Measurements from ENCODE around the gene NKX2-1. TPM values are rescaled to one million over a fixed set of nuclear protein-coding genes. Genes with fewer than 3 reads are reported as not detected.

NKX2-1 gene
- polyA plus RNA-seq, 1 of the 3 experiments (the other 2 are of a cell fraction): not detected

DNA sequence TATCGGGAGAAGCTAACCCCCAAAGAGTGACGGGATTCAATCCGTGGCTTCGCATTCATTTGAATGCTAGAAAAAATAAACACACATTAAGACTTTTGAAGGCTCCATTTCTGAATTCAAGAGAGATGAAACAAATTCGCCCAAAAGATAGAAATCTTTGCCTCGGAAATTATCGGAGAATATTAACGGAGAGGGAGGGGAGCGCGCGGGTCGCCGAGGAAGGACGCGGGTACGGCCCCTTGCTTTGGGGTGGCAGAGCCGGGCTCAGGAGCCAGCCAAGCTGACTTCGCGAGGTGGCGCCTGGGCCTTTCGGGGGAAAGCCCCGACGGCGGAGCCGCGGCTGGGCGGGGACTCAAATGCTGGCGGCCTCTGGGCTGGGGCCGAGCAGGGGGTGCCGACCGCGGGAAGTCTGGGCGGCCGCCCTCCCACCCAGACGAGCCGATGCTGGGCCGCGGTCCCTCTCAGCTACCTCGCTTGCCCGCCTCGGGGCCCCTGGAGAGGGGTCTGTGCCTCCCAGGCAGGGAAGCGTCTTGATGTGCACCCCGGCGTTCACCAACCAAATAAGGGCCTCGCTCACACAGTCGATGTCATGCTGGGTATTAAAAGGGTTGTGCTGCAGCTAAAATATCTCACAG is 14.7 kb downstream of the NKX2-1 start (continued):
- TF ChIP-seq, protein P1, sequence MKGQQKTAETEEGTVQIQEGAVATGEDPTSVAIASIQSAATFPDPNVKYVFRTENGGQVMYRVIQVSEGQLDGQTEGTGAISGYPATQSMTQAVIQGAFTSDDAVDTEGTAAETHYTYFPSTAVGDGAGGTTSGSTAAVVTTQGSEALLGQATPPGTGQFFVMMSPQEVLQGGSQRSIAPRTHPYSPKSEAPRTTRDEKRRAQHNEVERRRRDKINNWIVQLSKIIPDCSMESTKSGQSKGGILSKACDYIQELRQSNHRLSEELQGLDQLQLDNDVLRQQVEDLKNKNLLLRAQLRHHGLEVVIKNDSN (IDR thresholded peaks at IDR 0.05; ENCODE audit: borderline replicate concordance, low read depth): no peak
- TF ChIP-seq TCF12 (IDR thresholded peaks at IDR 0.05): no peak
- TF ChIP-seq, protein P2, sequence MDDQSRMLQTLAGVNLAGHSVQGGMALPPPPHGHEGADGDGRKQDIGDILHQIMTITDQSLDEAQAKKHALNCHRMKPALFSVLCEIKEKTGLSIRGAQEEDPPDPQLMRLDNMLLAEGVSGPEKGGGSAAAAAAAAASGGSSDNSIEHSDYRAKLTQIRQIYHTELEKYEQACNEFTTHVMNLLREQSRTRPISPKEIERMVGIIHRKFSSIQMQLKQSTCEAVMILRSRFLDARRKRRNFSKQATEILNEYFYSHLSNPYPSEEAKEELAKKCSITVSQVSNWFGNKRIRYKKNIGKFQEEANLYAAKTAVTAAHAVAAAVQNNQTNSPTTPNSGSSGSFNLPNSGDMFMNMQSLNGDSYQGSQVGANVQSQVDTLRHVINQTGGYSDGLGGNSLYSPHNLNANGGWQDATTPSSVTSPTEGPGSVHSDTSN (IDR thresholded peaks at IDR 0.05): no peak
- TF ChIP-seq CHD2 (IDR thresholded peaks at IDR 0.05; ENCODE audit: low read length, partially characterized antibody): no peak
- TF ChIP-seq FOXM1 (IDR thresholded peaks at IDR 0.05; ENCODE audit: low read depth): no peak
- TF ChIP-seq, protein P3, sequence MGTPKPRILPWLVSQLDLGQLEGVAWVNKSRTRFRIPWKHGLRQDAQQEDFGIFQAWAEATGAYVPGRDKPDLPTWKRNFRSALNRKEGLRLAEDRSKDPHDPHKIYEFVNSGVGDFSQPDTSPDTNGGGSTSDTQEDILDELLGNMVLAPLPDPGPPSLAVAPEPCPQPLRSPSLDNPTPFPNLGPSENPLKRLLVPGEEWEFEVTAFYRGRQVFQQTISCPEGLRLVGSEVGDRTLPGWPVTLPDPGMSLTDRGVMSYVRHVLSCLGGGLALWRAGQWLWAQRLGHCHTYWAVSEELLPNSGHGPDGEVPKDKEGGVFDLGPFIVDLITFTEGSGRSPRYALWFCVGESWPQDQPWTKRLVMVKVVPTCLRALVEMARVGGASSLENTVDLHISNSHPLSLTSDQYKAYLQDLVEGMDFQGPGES (IDR thresholded peaks at IDR 0.05; ENCODE audit: low read depth, low read length): no peak

DNA sequence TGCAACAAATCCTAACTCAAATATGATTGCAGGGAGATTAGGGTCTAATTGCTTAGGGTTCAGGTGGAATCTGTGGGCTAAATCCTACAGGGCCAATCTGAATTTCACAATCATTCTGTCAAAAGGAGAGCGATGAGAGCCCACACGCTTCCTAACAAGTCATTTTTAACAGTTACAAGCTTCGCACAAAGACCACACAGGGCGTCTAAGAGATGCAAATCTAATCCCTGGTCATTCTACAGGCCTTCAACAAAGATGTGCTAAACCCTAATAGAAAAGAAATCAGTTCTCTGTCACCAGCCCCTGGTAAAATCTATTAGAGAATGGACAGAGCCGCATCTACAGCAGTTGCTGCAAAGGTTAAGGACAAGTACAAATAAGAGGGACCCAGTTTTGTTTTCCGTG is 15.3 kb downstream of the NKX2-1 start:
- Histone ChIP-seq H3K9ac (no peak overlapping the region), H3K4me2 (no peak overlapping the region), H3K79me2 (ENCODE audit: insufficient read depth) (no peaks in the 10 kb centered on the region), H3K4me1 (ENCODE audit: control insufficient read depth in 1 of 2, insufficient read depth in 2 of 2, low read depth in 1 of 2, low read length in 1 of 2) (no peaks in the 10 kb centered on the region), H3K9me2 (no peaks in the 10 kb centered on the region), H3K4me3 (ENCODE audit: low read depth in 2 of 2, low read length in 1 of 2) (no peak overlapping the region), H4K20me1 (ENCODE audit: insufficient read depth) (no peaks in the 10 kb centered on the region), H3K27ac (ENCODE audit: low read depth in 2 of 2, low read length in 1 of 2) (no peak overlapping the region), H3K27me3 (ENCODE audit: insufficient read depth) (peaks cover 73% of the 10 kb centered on the region), H3F3A (replicated peaks; ENCODE audit: insufficient read depth) (no peaks in the 10 kb centered on the region), H3K36me3 (replicated peaks in 1 of 2; ENCODE audit: control insufficient read depth in 1 of 2, insufficient read depth in 2 of 2, low read length in 1 of 2) (no peaks in the 10 kb centered on the region), H3K9me3 (no peaks in the 10 kb centered on the region), H2AFZ (ENCODE audit: low read depth) (no peak overlapping the region)
- POLR2A ChIA-PET: no interaction called here
- CTCF ChIA-PET: interaction anchor here (1.2 kb wide), 1 partner anchor 21 kb away, joined by 3 read pairs; no protein-coding TSS in a partner anchor
- DNase-seq: no peak
- WGBS (ENCODE audit: low lambda C conversion rate): 18% methylated on average over 6 of the region's 6 CpGs
- TF ChIP-seq EZH2phosphoT487 (IDR thresholded peaks at IDR 0.05; ENCODE audit: borderline replicate concordance, low read depth): 0 out of 2 replicates have a peak, but pooled peaks have one; percentile 40
- no peak for TF ChIP-seq RXRA (IDR thresholded peaks at IDR 0.05; ENCODE audit: borderline replicate concordance, low read depth)
- TF ChIP-seq TAF1 (IDR thresholded peaks at IDR 0.05; ENCODE audit: borderline replicate concordance, low read depth, low read length): no peak

All from SK-N-SH (cell line).